CD4-positive, alpha-beta T cell treated with Interferon alpha-2 for 1 hour (primary cell): ENCODE measurements around the gene FAM111B.
"Not testable (repeated sequence)": the region's sequence is repeated elsewhere in the genome, so short reads cannot be mapped to it uniquely, and the experiment has no call there.

Source experiments
- DNase-seq, 2 donors: peaks; one replicate each; pipeline ENCODE4 v3.0.0-alpha.2; 2020 to 2022

Gene FAM111B

DNA sequence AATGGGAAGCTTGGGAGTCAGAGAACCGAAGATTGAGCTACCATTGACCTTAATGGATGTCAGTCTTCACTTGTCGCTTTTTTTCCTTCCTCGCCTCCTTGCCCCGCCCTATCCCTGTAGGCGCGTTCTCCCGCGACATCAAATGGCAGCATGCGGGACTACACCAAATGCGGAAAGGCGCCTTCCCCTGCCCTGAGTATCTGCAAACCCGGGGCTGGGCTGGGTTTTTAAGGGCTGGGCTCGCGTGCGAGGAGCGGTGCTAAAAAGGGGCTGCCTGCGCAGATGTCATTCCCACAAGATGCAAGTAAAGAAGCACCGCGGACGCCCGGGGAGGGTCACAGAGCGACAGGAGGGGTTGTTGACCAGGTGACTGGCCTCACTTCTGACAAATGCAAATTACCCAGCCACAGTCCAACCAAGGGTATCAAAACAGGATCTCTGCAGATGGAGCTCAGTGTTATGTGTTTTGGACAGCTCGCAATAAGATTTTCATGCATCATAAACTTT, 4.7 kb upstream of the FAM111B start:
- peak; percentile 56 to 69 for DNase-seq

DNA sequence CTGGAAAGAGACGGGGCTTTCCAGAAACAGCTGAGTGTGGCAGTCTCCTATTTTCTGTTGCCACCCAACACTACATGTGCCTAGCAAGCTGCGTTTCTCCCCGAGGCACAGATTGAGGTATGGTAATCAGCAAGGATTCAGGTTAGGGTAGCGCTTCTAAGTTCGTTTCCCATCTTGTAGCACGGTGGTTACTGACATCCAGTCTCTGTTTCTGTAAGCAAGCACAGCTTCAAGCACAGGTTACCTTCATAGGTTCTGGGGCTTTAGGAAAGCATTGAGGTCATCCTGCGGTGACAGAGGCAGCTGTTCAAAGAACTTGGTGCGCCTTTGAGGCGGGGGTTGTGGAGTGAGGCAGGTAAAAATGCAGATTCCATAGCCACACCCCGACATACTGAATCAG, 684 bp downstream of the FAM111B start:
- DNase-seq, result peak in 1 of 2 donors; percentile 28

DNA sequence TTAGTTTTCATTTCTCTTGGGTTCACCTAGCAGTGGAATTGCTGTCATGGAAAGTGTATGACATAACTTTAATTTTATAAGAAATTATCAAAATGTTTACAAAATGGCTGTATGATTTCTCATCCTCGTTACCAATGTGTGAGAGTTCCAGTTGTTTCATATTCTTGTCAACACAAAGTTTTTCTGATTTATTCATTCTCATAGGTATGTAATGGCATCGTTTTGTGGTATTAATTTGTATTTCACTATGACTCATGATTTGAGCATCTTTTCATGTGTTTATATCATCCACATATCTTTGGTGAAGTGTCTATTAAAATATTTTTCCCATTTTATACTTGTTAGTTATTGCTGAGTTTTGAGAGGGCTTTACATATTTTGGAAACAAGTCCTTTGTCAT, 5.5 kb downstream of the FAM111B start:
- DNase-seq, result no peak

DNA sequence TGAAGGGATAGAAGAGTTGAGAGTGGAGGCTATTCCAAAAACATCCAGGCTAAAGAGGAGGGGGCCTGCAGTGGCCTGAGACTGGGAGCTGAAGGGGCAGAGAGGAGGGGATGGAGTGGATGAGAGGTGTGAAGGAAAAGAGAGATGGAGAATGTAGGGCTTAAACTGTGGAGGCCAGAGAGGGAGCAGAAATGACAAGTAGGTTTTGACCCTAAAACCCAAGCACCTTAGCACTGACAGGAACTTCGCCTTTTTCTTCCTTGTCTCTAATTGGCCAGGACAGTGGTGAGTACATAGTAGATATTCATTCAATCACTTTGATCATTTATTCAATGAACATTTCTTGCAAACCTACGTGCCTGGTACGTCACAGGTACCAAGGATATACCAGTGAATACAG, 7.3 kb downstream of the FAM111B start:
- no peak for DNase-seq

DNA sequence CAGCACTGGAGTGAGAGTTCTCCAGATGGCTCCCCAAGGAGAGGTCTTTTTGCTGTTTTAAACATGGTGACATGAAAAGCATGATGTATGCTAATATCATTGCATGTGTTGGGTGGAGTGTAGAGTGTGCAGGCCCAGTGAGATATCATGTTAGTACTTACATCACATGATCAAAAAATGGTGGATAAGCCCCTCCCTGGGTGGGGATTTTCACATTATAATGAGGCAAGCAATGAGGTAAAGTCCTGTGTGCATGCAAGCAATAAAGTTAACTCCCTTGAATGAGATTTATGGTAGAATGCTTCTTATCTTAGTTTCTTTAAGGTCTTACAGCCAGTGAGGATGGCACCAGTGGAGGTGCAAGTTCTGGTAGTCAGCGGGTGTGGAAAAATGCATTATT, 8.5 kb downstream of the FAM111B start:
- no peak for DNase-seq

DNA sequence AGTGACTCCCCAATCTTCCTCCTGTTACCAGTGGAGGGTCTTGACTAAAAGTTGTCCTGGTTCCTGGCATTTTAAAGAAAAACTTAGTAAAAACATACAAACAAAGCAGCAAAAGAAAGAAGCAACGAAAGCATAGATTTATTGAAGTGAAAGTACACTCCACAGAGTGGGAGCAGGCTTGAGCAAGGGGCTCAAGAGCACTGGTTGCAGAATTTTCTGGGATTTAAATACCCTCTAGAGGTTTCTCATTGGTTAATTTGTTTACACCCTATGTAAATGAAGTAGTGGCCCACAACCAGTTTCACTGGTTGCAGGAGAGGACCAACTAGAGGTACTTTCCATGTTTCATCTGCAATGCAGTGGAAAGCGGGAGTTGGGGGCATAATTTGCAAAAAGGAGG, 10.7 kb downstream of the FAM111B start:
- no peak for DNase-seq

DNA sequence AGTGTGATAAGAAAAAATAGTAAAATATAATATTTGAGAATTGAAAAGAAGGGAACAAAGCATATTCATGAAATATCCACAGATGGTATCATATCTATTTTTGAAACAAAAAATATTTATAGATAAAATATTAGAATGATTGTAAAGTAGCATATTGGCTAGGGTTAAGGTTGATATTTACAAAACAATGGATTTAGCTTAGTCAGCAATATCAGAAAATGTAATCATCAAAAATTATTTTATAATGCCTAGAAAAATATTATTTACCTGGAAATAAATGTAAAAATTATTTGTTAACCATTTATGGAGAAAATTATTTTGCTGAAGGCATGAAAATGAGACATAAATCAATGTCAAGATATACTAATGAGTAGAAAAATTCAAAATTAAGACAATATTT, 12.8 kb downstream of the FAM111B start:
- DNase-seq, result no peak

DNA sequence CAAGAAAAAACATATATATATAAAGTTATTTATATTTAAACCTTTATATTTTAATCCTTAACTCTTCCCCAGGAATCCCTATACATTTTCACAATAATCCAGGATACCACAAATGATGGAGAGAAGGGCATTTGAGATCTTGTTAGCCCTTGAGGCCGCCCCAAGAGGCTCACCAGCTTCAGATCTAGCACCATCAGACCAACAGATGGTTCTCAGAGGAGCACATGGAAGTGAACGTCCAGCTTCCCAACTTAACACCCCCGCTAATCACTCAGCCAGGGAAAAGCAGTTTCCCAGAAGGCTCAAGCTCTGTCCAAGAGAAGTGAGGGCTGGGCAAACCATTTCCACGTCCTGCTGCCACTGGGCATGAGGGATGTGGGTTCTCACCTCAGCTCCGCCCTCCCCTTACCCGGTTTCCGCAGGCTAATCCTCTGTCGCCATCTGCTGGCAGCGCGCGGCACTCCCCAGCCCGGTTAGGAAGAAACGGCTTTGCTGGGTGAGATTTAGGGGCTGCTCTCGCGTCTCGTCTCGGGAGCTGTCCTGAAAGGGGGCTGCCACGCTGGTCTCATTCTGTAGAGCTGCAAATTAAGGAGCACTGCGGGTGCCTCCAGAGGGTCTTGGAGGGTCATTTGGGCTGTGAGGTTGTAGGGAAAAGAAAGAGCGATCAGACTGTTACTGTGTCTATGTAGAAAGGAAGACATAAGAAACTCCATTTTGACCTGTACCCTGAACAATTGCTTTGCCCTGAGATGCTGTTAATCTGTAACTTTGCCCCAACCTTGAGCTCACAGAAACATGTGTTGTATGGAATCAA, 28.8 kb downstream of the FAM111B start:
- peak; percentile 82 to 88 for DNase-seq

DNA sequence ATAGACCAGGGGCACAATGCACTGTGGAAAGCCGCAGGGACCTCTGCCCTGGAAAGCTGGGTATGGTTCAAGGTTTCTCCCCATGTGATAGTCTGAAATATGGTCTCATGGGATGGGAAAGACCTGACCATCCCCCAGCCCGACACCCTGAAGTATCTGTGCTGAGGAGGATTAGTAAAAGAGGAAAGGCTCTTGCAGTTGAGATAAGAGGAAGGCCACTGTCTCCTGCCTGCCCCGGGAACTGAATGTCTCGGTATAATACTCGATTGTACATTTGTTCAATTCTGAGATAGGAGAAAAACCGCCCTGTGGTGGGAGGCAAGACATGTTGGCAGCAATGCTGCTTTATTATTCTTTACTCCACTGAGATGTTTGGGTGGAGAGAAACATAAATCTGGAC, 29.5 kb downstream of the FAM111B start:
- DNase-seq, result not testable (repeated sequence)

DNA sequence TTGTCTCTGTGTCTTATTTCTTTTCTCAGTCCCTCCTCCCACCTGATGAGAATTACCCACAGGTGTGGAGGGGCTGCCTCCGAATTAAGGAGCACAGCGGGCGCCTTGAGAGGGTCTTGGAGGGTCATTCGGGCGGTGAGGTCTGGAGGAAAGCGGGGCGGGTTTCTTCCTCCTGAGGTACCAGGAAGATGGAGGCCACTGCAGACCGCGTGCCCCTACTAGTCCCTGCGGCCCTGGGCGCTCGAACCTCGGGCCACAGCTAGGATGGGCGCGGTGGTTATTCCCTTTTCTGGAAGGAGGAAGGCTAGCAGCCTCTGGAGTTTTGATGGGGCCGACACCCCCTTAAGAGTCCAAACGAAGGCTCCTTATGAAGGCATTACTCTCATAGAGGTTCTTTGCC, 30.2 kb downstream of the FAM111B start:
- DNase-seq, result no peak

DNA sequence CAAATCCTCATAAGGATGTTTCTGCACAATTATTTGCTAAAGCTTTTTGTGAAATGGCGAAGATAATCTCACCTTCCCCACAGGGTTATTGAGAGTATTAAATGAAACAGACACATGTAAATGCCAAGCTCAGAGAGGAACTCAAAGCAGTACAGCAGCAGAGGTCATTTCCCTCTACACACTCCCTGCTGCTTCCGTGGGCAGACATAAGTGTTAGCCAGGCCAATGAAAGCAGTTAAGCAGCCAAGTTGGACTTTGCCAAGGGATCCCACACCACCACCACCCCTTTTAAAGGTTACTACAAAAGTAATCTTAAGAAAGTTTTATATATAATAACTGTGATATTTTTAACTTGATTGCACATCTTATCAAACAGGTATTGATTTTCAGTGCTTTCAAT, 31.6 kb downstream of the FAM111B start:
- DNase-seq, result no peak

DNA sequence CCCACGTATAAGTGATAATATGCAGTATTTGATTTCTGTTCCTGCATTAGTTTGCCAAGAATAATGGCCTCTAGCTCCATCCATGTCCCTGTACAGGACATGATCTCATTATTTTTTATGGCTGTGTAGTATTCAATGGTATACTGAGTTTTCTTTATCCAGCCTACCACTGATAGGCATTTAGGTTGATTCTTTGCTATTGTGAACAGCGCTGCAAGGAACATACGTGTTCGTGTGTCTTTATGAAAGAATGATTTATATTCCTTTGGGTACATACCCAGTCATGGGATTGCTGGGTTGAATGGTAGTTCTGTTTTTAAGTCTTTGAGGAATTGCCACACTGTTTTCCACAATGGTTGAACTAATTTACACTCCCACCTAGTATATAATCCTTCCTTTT, 34.2 kb downstream of the FAM111B start:
- DNase-seq, result no peak

DNA sequence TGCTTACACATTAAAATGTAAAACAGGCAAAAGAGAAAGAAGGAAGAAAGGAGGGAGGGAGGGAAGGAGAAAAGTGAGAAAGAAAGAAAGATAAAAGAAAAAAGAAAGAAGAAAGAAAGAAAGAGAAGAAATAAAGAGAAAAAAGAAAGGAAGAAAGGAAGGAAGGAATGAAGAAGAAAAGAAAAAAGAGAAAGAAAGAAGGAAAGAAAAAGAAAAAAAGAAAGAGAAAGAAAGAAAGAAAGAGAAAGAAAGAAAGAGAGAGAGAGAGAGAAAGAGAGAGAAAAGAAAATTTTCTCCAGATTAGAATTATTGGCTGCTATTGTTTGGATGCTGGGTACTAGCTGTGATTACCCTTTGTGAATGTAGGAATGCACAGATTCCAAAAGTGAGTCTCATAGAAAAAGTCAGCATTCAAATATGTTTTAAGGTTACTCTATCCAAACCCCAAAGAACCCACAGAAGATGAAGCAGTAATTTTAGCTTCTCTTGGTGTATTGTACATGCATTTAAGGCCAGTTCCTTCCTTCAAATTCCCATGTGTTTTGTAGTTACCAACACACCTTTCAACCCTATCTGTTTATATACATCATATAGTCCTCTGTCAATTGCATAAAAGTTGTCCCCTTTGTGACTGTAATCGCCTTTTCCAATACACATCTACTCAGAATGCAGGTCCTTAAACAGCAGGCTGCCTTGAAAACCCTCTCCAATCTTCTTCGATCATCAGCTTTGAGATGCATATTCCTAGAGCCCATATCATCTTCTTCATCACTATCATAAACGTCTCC, 34.8 kb downstream of the FAM111B start:
- DNase-seq, result no peak

DNA sequence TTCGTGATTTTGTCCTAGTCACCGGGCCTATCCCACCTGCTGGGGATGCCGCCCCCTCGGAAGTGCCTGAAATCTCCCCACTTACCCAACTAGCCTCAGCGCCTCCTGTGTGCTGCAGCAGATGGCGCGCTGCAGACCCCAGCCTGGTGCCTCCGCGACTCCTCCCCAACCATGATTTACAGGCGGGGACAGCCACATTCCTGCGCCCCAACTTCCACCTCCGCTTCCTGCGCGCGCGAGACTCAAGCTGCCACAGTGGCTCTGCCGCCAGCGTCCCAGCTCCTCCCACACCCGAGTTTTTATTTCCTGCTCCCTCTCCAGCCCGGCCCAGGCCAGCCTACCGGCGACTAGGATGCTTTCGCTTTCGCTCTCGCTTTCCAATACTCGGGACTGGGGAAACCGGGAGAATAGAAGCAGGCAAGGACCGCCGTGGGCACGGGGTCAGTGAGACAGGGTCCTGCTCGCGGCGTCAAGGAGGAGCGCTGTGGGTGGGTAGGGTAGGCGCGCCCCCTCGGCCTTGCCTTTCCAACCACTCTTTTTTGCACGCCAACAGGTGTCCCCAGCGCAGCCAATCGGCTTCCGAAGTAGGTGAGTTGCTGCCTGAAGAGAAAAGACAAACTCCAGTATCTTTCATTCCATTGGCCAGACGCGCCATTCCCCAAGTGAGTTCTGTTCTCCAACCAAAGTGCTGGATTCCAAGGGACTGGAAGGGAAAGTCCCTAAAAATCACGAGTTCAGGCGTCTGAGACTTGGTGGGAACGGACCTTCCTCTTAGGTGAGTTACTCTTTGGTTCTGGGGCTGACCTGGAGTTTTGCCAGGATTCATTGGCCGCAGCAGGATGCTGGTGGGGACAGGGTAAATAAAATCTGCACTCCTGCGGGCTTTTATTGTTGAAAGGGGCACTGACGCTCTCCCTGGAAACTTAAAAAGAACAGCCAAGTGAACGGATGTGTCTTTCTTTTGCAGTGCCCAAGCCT, 35.8 kb downstream of the FAM111B start, which contains the start of gene FAM111A:
Gene FAM111A, plus strand, starts transcription at position 327 of the 978 bp plus-strand sequence. CDS start 6,017 bp downstream, outside the sequence.
- DNase-seq, result peak; percentile 83 to 90

DNA sequence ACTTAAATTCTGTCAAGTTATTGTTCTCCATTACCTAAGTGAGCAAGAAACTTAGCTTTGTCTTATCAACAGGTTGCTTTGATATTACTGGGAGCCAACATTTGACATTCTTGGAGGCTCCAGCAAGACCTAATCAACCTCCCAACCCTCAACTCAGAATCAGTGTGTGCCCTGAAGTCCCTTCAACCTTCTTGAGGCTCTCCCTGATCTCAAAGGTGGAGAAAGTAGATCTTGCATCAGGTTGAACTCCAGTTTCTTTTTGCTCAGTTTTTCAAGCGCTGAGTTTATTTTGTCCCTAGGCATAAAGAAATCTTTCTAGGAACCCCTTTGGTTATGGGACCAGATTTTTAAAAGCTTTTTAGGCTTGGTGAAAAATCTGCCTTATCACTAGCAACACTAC, 37.1 kb downstream of the FAM111B start:
- no peak for DNase-seq

DNA sequence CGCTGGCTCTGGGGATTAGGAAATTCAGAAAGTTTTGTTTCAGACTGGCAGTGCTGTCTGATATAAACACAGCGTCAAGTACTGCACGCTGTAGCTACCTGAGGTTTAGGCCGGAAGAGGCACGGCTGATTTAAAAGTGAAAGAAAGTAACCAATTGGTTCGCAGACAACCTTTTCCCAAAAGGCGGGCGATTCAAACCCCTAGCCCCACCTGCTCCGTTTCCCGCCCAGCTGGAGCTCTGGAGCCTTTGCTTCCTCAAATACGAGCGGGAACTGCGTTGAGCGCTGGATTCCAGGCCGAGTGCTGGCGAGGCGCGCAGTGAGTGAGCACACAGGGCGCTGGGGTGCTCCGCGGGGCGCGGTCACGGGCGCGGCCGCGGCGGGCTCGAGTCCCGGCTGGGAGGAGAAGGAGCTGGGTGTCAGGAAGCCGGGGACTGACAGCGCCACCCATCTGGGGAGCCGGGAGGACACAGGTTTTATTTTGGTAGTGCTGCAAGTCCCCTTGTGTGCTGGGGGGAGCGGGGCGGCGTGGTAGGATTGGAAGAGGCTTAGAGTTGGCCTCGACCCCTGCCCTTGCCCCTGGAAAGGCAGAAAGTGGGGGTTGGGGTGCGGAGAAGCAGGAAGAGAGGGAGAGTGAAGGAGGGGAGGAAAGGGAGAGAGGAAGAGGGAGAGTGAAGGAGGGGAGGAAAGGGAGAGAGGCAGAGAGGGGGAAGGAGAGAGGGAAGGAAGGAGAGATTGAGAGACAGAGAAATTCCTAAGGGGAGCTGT, 37.7 kb downstream of the FAM111B start:
- DNase-seq, result peak; percentile 77 to 85

DNA sequence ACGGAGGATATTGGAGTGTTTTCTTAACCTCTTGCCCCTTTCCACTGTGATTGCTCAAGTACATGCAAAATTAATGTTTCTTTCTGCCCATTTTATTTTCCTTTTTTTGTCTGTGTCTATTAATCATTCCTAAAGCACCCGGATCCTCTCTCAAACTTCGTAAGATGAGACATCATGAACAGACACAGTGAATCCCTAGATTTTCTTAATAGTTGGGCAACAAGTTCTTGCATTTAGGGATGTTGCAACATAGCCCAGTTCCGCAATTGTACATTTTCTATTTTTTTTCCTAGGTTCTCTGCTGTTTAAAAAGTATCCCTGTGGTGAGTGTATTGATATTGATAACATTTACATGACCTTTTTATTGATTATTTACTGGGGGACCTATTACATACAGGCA, 38.5 kb downstream of the FAM111B start:
- DNase-seq, result no peak

DNA sequence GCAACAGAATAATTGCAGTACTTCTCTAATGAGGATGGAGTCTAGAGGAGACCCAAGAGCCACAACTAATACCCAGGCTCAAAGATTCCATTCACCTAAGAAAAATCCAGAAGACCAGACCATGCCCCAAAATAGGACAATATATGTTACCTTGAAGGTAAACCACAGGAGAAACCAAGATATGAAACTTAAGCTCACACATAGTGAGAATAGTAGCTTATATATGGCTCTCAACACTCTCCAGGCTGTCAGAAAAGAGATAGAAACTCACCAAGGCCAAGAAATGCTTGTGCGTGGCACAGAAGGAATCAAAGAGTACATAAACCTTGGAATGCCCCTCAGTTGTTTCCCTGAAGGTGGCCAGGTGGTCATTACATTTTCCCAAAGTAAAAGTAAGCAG, 44.7 kb downstream of the FAM111B start:
- no peak for DNase-seq

DNA sequence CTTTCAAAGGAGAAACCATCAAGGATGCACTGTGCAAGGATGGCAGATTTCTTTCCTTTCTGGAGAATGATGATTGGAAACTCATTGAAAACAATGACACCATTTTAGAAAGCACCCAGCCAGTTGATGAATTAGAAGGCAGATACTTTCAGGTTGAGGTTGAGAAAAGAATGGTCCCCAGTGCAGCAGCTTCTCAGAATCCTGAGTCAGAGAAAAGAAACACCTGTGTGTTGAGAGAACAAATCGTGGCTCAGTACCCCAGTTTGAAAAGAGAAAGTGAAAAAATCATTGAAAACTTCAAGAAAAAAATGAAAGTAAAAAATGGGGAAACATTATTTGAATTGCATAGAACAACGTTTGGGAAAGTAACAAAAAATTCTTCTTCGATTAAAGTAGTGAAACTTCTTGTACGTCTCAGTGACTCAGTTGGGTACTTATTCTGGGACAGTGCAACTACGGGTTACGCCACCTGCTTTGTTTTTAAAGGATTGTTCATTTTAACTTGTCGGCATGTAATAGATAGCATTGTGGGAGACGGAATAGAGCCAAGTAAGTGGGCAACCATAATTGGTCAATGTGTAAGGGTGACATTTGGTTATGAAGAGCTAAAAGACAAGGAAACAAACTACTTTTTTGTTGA, 45.4 kb downstream of the FAM111B start:
- no peak for DNase-seq

DNA sequence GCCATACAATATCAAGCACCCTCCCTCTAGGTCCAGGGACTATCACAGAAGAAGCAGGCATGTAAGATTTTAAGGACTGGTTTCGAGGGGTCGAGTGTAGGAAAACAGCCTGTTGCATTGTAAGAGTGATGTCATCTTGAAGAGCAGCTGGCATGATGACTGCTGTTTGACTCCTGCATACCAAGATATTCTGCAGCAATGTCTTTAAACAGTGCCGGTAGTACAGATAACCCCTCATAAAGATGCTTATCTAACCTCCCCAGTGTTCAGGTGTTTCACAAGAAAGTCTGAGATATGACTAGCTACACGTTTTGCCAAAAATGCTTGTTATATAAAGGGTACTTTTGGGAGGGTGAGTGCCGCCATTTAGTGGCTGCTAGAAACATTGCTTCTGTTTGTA, 47.6 kb downstream of the FAM111B start:
- no peak for DNase-seq

DNA sequence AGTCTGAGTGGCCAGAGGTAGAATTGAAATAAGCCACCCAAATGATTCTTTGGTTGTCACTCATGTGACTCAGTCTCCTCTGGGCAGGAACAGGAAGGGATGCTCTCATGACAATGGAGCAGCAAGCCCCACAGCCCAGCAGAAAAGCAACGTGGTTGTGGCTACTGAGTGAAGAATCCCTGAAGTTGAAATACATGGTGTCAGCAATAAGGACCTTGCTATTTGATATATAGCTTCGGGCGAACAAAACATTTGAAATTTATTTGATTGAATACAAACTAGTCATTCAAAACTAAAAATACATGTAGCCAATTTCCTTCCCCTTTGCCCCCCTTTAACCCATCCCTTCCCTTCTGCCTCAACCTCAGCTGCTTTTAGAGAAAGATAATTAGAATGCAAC, 50.4 kb downstream of the FAM111B start:
- DNase-seq, result no peak
